ENCODE data around the gene LCNL1. TPM values are rescaled to one million over a fixed set of nuclear protein-coding genes. Genes with fewer than 3 reads are reported as not detected.

Gene LCNL1
- total RNA-seq, 1 experiment from 2014 or later: 0.82 TPM

DNA sequence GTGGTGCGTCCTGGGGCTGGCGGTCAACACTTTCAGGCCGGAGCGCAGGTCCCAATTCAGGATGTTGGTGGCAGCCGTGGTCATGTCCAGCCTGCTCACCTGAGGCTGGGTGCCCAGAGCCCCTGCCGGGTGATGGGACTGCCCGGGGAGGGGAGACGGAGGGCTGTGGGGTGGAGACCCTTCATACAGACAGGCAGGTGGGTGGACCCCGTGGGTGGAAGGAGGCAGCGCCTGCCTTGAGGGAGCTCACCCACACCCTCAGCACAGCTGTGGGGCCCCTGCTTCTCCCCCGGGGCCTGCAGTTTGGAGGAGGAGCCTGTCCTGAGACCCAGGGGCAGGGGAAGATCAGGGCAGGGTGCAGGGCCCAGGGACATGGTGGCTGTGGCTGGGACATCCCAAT, 12.4 kb upstream of the LCNL1 start:
- no peaks in the 10 kb centered on the region for H3K36me3 ChIP-seq (ENCODE audit: control insufficient read depth, insufficient read depth, low read length)
- CTCF ChIA-PET: no interaction called here
- intact Hi-C loops (cut with micrococcal nuclease; ENCODE audit: unreplicated experiment) (no loop called here), in situ Hi-C loops (cut with HindIII; ENCODE audit: low pct_unique_long_range_greater_than_20kb, low sequenced_read_pairs) (no loop called here)
- H3K9me3 ChIP-seq (ENCODE audit: control insufficient read depth, insufficient read depth, low read depth, low read length): no peaks in the 10 kb centered on the region
- no peak for DNase-seq (ENCODE audit: low read depth, low spot score)
- no peak overlapping the region for H3K4me3 ChIP-seq (ENCODE audit: low read depth in 2 of 2, low read length in 2 of 2)
- POLR2A ChIA-PET: no interaction called here
- H3K27ac ChIP-seq (ENCODE audit: low read length): no peak overlapping the region
- TF ChIP-seq, protein P1, sequence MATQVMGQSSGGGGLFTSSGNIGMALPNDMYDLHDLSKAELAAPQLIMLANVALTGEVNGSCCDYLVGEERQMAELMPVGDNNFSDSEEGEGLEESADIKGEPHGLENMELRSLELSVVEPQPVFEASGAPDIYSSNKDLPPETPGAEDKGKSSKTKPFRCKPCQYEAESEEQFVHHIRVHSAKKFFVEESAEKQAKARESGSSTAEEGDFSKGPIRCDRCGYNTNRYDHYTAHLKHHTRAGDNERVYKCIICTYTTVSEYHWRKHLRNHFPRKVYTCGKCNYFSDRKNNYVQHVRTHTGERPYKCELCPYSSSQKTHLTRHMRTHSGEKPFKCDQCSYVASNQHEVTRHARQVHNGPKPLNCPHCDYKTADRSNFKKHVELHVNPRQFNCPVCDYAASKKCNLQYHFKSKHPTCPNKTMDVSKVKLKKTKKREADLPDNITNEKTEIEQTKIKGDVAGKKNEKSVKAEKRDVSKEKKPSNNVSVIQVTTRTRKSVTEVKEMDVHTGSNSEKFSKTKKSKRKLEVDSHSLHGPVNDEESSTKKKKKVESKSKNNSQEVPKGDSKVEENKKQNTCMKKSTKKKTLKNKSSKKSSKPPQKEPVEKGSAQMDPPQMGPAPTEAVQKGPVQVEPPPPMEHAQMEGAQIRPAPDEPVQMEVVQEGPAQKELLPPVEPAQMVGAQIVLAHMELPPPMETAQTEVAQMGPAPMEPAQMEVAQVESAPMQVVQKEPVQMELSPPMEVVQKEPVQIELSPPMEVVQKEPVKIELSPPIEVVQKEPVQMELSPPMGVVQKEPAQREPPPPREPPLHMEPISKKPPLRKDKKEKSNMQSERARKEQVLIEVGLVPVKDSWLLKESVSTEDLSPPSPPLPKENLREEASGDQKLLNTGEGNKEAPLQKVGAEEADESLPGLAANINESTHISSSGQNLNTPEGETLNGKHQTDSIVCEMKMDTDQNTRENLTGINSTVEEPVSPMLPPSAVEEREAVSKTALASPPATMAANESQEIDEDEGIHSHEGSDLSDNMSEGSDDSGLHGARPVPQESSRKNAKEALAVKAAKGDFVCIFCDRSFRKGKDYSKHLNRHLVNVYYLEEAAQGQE (IDR thresholded peaks at IDR 0.05; ENCODE audit: insufficient read depth in 1 of 2, low read depth in 2 of 2, low read length in 1 of 2): no peak
- no peak for TF ChIP-seq TCF7L2 (IDR thresholded peaks at IDR 0.05; ENCODE audit: low read depth, low read length)
- no peak for TF ChIP-seq POLR2AphosphoS5 (IDR thresholded peaks at IDR 0.05; ENCODE audit: low read depth, low read length)
- no peak for TF ChIP-seq SIN3A (IDR thresholded peaks at IDR 0.05; ENCODE audit: borderline replicate concordance, insufficient read depth, low read depth, low read length)
- H3K4me1 ChIP-seq (ENCODE audit: control insufficient read depth, insufficient read depth, low read length): no peaks in the 10 kb centered on the region
- H3K27me3 ChIP-seq (ENCODE audit: control insufficient read depth, insufficient read depth, low read length): no peaks in the 10 kb centered on the region
- BruUV-seq (replicated peaks): no TSS peak
- ATAC-seq: no peak

DNA sequence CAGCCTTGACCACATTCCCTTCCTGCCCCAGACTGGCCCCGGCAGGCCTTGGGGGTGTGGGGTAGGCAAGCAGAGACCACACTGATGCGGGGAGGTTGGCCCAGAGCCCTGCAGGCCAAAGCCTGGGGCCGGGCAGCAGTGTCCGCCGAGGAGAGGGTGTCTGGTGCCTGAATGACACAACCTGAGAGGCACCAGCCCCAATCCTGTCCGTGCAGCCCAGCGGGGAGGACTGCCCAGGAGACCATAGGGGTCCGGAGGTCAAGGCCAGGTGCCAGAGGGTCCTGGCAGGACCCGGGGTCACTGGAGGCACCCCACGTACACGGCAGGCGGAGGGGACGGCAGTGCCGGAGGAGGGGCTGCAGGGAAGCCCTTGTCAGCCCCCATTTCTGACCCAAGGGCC, 11.0 kb upstream of the LCNL1 start:
- in situ Hi-C loops (cut with HindIII; ENCODE audit: low pct_unique_long_range_greater_than_20kb, low sequenced_read_pairs) (no loop called here), intact Hi-C loops (cut with micrococcal nuclease; ENCODE audit: unreplicated experiment) (no loop called here)
- POLR2A ChIA-PET: no interaction called here
- ATAC-seq (no peak), DNase-seq (ENCODE audit: low read depth, low spot score) (no peak)
- H3K27ac ChIP-seq (ENCODE audit: low read length): no peak overlapping the region
- BruUV-seq (replicated peaks): no TSS peak
- H3K27me3 ChIP-seq (ENCODE audit: control insufficient read depth, insufficient read depth, low read length): no peaks in the 10 kb centered on the region
- H3K9me3 ChIP-seq (ENCODE audit: control insufficient read depth, insufficient read depth, low read depth, low read length): no peaks in the 10 kb centered on the region
- no peaks in the 10 kb centered on the region for H3K36me3 ChIP-seq (ENCODE audit: control insufficient read depth, insufficient read depth, low read length)
- no peaks in the 10 kb centered on the region for H3K4me1 ChIP-seq (ENCODE audit: control insufficient read depth, insufficient read depth, low read length)
- CTCF ChIA-PET: no interaction called here
- H3K4me3 ChIP-seq (ENCODE audit: low read depth in 2 of 2, low read length in 2 of 2): no peak overlapping the region
- no peak for TF ChIP-seq SIN3A (IDR thresholded peaks at IDR 0.05; ENCODE audit: borderline replicate concordance, insufficient read depth, low read depth, low read length)
- TF ChIP-seq, protein P1 (IDR thresholded peaks at IDR 0.05; ENCODE audit: insufficient read depth in 1 of 2, low read depth in 2 of 2, low read length in 1 of 2): no peak
- no peak for TF ChIP-seq TCF7L2 (IDR thresholded peaks at IDR 0.05; ENCODE audit: low read depth, low read length)
- TF ChIP-seq POLR2AphosphoS5 (IDR thresholded peaks at IDR 0.05; ENCODE audit: low read depth, low read length): no peak
- TF ChIP-seq, protein P2, sequence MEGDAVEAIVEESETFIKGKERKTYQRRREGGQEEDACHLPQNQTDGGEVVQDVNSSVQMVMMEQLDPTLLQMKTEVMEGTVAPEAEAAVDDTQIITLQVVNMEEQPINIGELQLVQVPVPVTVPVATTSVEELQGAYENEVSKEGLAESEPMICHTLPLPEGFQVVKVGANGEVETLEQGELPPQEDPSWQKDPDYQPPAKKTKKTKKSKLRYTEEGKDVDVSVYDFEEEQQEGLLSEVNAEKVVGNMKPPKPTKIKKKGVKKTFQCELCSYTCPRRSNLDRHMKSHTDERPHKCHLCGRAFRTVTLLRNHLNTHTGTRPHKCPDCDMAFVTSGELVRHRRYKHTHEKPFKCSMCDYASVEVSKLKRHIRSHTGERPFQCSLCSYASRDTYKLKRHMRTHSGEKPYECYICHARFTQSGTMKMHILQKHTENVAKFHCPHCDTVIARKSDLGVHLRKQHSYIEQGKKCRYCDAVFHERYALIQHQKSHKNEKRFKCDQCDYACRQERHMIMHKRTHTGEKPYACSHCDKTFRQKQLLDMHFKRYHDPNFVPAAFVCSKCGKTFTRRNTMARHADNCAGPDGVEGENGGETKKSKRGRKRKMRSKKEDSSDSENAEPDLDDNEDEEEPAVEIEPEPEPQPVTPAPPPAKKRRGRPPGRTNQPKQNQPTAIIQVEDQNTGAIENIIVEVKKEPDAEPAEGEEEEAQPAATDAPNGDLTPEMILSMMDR (IDR thresholded peaks at IDR 0.05): no peak

Measured in Panc1 (cell line).